ENCODE results near the gene PLPP7.
A peak's percentile ranks its signal among the peaks of the same experiment; 100 is the strongest.
"Not testable (repeated sequence)": the region's sequence is repeated elsewhere in the genome, so short reads cannot be mapped to it uniquely, and the experiment has no call there.

The PLPP7 gene

DNA sequence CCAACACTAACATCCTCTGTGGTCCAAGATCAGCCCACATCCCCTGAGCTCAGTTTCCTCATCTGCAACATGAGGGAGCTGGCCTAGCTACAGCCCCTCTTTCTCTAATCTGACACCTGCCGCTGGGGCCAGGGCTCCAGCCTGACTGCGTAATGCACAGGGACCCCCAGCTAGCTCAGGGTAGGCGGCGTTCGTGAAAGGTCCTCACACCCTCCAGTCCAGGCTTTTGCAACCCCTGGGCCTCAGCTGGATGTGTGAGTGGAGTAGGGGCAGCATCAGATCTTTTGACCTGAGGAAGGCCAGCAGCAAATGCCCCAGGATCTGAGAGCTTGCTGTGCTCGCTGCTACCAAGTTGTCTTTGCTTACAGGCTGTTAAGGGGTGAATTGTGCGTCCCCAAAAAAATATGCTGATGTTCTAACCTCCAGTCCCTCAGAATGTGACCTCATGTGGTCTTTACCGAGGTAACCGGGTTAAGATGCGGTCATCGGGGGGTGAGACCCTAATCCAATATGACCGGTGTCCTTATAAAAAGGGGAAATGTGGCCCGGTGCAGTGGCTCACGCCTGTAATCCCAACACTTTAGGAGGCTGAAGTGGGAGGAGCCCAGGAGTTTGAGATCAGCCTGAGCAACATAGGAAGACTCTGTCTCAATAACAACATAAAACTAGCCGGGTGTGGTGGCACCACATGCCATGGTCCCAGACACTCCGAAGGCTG, 47.8 kb downstream of the PLPP7 start:
- DNase-seq, result no peak

- not testable (repeated sequence) for DNase-seq
These were observed 49.7 kb downstream of the PLPP7 start for GRCh38 chr9:131339212-131339611.

GRCh38 chr9:131344931-131345535, 55.5 kb downstream of the PLPP7 start:
- not testable (repeated sequence) for DNase-seq

DNA sequence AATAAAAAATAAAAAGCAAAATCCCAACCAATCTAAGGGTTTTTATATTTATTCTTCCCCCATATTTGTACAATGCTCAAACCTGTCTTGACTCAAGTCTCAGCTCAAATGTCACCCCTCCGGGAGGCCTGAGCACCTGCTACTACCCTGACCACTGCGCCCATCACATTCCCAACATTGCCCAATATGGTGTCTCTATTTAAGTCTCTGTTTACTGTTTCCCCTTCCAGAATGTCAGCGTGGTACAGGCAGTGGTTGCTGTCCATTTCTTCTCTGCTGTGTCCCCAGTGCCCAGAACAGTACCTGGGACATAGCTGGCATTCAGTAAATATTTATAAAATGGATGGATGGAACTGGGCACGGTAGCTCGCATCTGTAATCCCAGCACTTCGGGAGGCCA, 57.0 kb downstream of the PLPP7 start:
- no peak for DNase-seq

- no peak for DNase-seq
These were observed 58.0 kb downstream of the PLPP7 start for GRCh38 chr9:131347376-131348020.

GRCh38 chr9:131348631-131349521, 59.4 kb downstream of the PLPP7 start:
- no peak for DNase-seq

GRCh38 chr9:131349522-131349880, 60.0 kb downstream of the PLPP7 start:
- no peak for DNase-seq

DNA sequence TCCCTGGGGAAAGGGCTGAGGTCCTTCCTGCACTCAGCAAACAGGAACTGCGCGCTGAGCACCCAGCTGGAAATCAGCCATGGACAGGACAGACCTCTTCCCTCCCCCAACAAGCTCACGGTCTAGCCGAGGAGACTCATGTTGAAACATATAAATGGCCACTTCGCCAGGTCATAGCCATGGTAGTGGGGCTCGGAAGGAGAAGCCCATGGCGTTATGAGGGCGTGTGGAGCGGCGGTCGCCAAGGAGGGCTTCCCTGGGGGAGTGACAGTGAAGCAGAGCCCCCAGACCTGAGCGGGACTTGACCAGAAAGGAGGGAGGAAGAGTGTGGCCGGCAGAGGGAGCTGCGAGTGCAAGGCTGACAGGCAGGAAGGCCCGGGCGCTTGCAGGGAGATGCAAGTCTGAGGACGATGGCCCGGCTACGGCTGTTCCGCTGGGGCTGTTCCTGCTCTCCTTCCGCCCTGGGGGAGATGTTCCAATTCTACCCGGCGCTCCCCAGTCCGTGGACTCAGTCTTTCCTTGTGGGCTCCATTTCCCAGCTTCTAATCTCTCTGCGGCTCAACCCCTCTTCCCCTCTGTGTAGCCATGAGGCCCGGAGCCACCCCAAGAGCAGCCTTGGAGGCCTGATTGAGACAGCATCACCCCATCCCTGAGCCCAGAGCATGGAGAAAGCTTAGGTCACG, 60.5 kb downstream of the PLPP7 start:
- peak; percentile 92 for DNase-seq

DNA sequence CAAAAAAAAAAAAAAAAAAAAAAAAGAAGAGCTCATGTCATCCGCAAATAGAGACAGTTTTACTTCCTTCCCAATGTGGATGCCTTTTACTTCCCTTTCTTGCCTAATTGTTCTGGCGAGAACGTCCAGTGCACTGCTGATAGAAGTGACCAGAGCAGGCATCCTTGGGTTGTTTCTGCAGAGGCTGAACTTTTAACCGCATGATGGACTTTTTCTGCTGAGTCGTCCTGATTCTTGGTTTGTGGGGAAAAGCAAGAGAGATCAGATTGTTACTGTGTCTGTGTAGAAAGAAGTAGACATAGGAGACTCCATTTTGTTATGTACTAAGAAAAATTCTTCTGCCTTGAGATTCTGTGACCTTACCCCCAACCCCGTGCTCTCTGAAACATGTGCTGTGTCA, 67.0 kb downstream of the PLPP7 start:
- not testable (repeated sequence) for DNase-seq

- DNase-seq, result no peak
These were observed 69.0 kb downstream of the PLPP7 start for GRCh38 chr9:131358556-131358955.
